ENCODE measurements around the gene PANX3. TPM values are rescaled to one million over a fixed set of nuclear protein-coding genes. Genes with fewer than 3 reads are reported as not detected.

PANX3 gene
- total and polyA plus RNA-seq, 10 of the 15 experiments (the other 5 are each of a cell fraction or from before 2014, with no cell fraction given), result not detected

GRCh38 chr11:124605719-124606118 is 5.5 kb upstream of the PANX3 start:
- 46% methylated on average over 3 of the region's 3 CpGs for WGBS (ENCODE audit: insufficient coverage, insufficient replicate concordance, low lambda C conversion rate, missing lambda C conversion rate)
- no peaks in the 10 kb centered on the region for H3K36me3 ChIP-seq (ENCODE audit: control insufficient read depth in 2 of 2, insufficient read depth in 2 of 2, low read length in 1 of 2)
- RAD21 ChIA-PET (ENCODE audit: unreplicated experiment), result no interaction called here
- intact Hi-C loops (cut with micrococcal nuclease; ENCODE audit: unreplicated experiment), result no loop called here
- TF ChIP-seq NFIC (IDR thresholded peaks at IDR 0.05; ENCODE audit: low read depth, low read length), result no peak
- no peak for TF ChIP-seq CBX5 (IDR thresholded peaks at IDR 0.05; ENCODE audit: low read depth)
- no peak for TF ChIP-seq MXI1 (IDR thresholded peaks at IDR 0.05; ENCODE audit: low read depth, low read length)
- no peak for TF ChIP-seq ZNF207 (IDR thresholded peaks at IDR 0.05; ENCODE audit: borderline replicate concordance)
- no peak overlapping the region for H3K4me2 ChIP-seq (ENCODE audit: control insufficient read depth, insufficient read depth)
- DNase-seq (ENCODE audit: low read depth, low spot score) (no peak), FAIRE-seq (no peak), ATAC-seq (no peak; the same call in 1 of the 3 replicates)
- BruUV-seq (replicated peaks), result no TSS peak
- H3K4me3 ChIP-seq, result no peak overlapping the region
- H3K79me2 ChIP-seq (ENCODE audit: control insufficient read depth, insufficient read depth, low read length), result no peaks in the 10 kb centered on the region
- H3K9me3 ChIP-seq (replicated peaks; ENCODE audit: control insufficient read depth, insufficient read depth, low read length), result no peaks in the 10 kb centered on the region
- no peak overlapping the region for H3K9ac ChIP-seq (ENCODE audit: control insufficient read depth, insufficient read depth, low read length)
- no peak overlapping the region for H3K27ac ChIP-seq (ENCODE audit: control insufficient read depth, insufficient read depth)
- in situ Hi-C loops (cut with MboI), result no loop called here
- no peaks in the 10 kb centered on the region for H3K27me3 ChIP-seq (replicated peaks in 1 of 2; ENCODE audit: control insufficient read depth in 2 of 2, insufficient read depth in 2 of 2, low read length in 1 of 2)
- CTCF ChIA-PET, result interaction anchor here (1.3 kb wide), 1 partner anchor 35 kb away, joined by 3 read pairs; no protein-coding TSS in a partner anchor
- POLR2A ChIA-PET, result no interaction called here
- SMC1A ChIA-PET (ENCODE audit: uncharacterized antibody, unreplicated experiment), result no interaction called here
- no peaks in the 10 kb centered on the region for H4K20me1 ChIP-seq (ENCODE audit: control insufficient read depth, insufficient read depth)
- H2AFZ ChIP-seq (ENCODE audit: control insufficient read depth, low read depth, low read length), result peak overlapping the region; percentile 36; the same call in 1 of the 2 replicates
- no peaks in the 10 kb centered on the region for H3K4me1 ChIP-seq (ENCODE audit: control insufficient read depth, insufficient read depth, low read length)

- ATAC-seq (no peak), FAIRE-seq (no peak), DNase-seq (ENCODE audit: low read depth, low spot score) (no peak)
- in situ Hi-C loops (cut with MboI), result no loop called here
- Histone ChIP-seq H3K4me3 (no peak overlapping the region), H4K20me1 (ENCODE audit: control insufficient read depth, insufficient read depth) (no peaks in the 10 kb centered on the region), H3K9me3 (replicated peaks; ENCODE audit: control insufficient read depth, insufficient read depth, low read length) (no peaks in the 10 kb centered on the region), H3K4me2 (ENCODE audit: control insufficient read depth, insufficient read depth) (no peak overlapping the region), H3K9ac (ENCODE audit: control insufficient read depth, insufficient read depth, low read length) (no peak overlapping the region), H3K27ac (ENCODE audit: control insufficient read depth, insufficient read depth) (no peak overlapping the region), H3K27me3 (replicated peaks in 1 of 2; ENCODE audit: control insufficient read depth in 2 of 2, insufficient read depth in 2 of 2, low read length in 1 of 2) (no peaks in the 10 kb centered on the region), H3K79me2 (ENCODE audit: control insufficient read depth, insufficient read depth, low read length) (no peaks in the 10 kb centered on the region), H3K36me3 (ENCODE audit: control insufficient read depth in 2 of 2, insufficient read depth in 2 of 2, low read length in 1 of 2) (no peaks in the 10 kb centered on the region), H3K4me1 (ENCODE audit: control insufficient read depth, insufficient read depth, low read length) (no peaks in the 10 kb centered on the region), H2AFZ (ENCODE audit: control insufficient read depth, low read depth, low read length) (no peak overlapping the region)
- ChIA-PET RAD21 (ENCODE audit: unreplicated experiment) (no interaction called here), CTCF (no interaction called here), SMC1A (ENCODE audit: uncharacterized antibody, unreplicated experiment) (interaction anchor here (1.0 kb wide), 1 partner anchor 15 kb away, joined by 4 read pairs; the partner anchor contains the start of gene TBRG1), POLR2A (interaction anchor here (0.7 kb wide), 1 partner anchor 1481 kb away, joined by 3 read pairs; no protein-coding TSS in a partner anchor)
- no TSS peak for BruUV-seq (replicated peaks)
- intact Hi-C loops (cut with micrococcal nuclease; ENCODE audit: unreplicated experiment), result no loop called here
- no peak for TF ChIP-seq POLR2AphosphoS5 (IDR thresholded peaks at IDR 0.05; ENCODE audit: low read length)
- TF ChIP-seq SMAD5 (IDR thresholded peaks at IDR 0.05; ENCODE audit: low read depth), result no peak
- TF ChIP-seq E2F4 (IDR thresholded peaks at IDR 0.05; ENCODE audit: low read depth, low read length), result no peak
- no peak for TF ChIP-seq PBX3 (IDR thresholded peaks at IDR 0.05; ENCODE audit: insufficient replicate concordance, low read depth, low read length)
- no peak for TF ChIP-seq NBN (IDR thresholded peaks at IDR 0.05)
- no peak for TF ChIP-seq EED (IDR thresholded peaks at IDR 0.05; ENCODE audit: low read depth)
- TF ChIP-seq EP300 (IDR thresholded peaks at IDR 0.05; ENCODE audit: borderline replicate concordance in 1 of 2, control insufficient read depth in 1 of 2, low read depth in 2 of 2, low read length in 2 of 2), result no peak
- TF ChIP-seq ZBTB40 (IDR thresholded peaks at IDR 0.05; ENCODE audit: borderline replicate concordance), result no peak
- TF ChIP-seq CHD1 (IDR thresholded peaks at IDR 0.05; ENCODE audit: low read depth, low read length), result no peak
Observed at GRCh38 chr11:124608147-124608546, 3.1 kb upstream of the PANX3 start.

Data from GM12878 (cell line).